CD14-positive monocyte (primary cell): ENCODE results near the gene CTBP2. TPM values are rescaled to one million over a fixed set of nuclear protein-coding genes. Genes with fewer than 3 reads are reported as not detected.

Source experiments
- DNase-seq, 3 donors: peaks; one replicate each; pipeline ENCODE4 v3.0.0-alpha.2; 2011 to 2022
- H2AFZ ChIP-seq: 2 replicates; pipeline ENCODE4 v1.6.0; 2012; ENCODE audit warnings: mild to moderate bottlenecking, low read depth, low read length, inconsistent platforms; ENCODE audit not compliant: insufficient read depth, poor library complexity, severe bottlenecking
- H3K27ac ChIP-seq, 2 donors: 1 replicate in 1 of 2; 2 replicates in 1 of 2; pipeline ENCODE4 v1.5.1; 2012 to 2013; ENCODE audit warnings: low read length in 2 of 2, control low read depth in 1 of 2, inconsistent platforms in 1 of 2, low read depth in 1 of 2, mild to moderate bottlenecking in 1 of 2
- H3K27me3 ChIP-seq, 2 donors: one replicate each; pipeline versions ENCODE4 v1.6.0 to v1.6.1; 2011 to 2013; ENCODE audit warnings: low read length in 2 of 2; ENCODE audit not compliant: control insufficient read depth in 2 of 2, insufficient read depth in 2 of 2
- H3K36me3 ChIP-seq, 2 donors: replicated peaks in 1 of 2; 1 replicate in 1 of 2; 2 replicates in 1 of 2; pipeline versions ENCODE4 v1.5.1 to v1.6.1; 2012 to 2013; ENCODE audit warnings: low read length in 2 of 2, control low read depth in 1 of 2, inconsistent platforms in 1 of 2, mild to moderate bottlenecking in 1 of 2; ENCODE audit not compliant: insufficient read depth in 2 of 2, control insufficient read depth in 1 of 2
- H3K4me1 ChIP-seq, 2 donors: 1 replicate in 1 of 2; 2 replicates in 1 of 2; pipeline versions ENCODE4 v1.5.1 to v1.6.1; 2012 to 2013; ENCODE audit warnings: low read length in 2 of 2, control low read depth in 1 of 2, inconsistent platforms in 1 of 2, mild to moderate bottlenecking in 1 of 2, moderate library complexity in 1 of 2; ENCODE audit not compliant: insufficient read depth in 2 of 2, control insufficient read depth in 1 of 2
- H3K4me2 ChIP-seq: replicated peaks from 2 replicates; pipeline ENCODE3; 2012; ENCODE audit warnings: low read length, moderate library complexity, mild to moderate bottlenecking; ENCODE audit not compliant: poor library complexity, severe bottlenecking; ENCODE audit errors: extremely low read depth
- H3K4me3 ChIP-seq, 3 experiments: fragments of 200-600 bp in 1 of 3; sonication (generic) in 1 of 3; replicated peaks in 1 of 3; 1 replicate in 2 of 3; 2 replicates in 1 of 3; pipeline ENCODE4 v1.5.1; 2011 to 2013; ENCODE audit warnings: low read length in 3 of 3, mild to moderate bottlenecking in 3 of 3, control low read depth in 2 of 3, low read depth in 2 of 3, inconsistent platforms in 1 of 3, moderate library complexity in 1 of 3
- H3K79me2 ChIP-seq: 2 replicates; pipeline ENCODE4 v1.6.0; 2012; ENCODE audit warnings: mild to moderate bottlenecking, control low read depth, inconsistent platforms, low read length, moderate library complexity; ENCODE audit not compliant: insufficient read depth
- H3K9ac ChIP-seq: 2 replicates; pipeline ENCODE4 v1.6.0; 2017; ENCODE audit warnings: low read length, mild to moderate bottlenecking; ENCODE audit not compliant: insufficient read depth, poor library complexity, severe bottlenecking
- H3K9me3 ChIP-seq, 2 donors: replicated peaks in 1 of 2; 1 replicate in 1 of 2; 2 replicates in 1 of 2; pipeline versions ENCODE4 v1.5.1 to v1.6.1; 2012 to 2013; ENCODE audit warnings: low read length in 2 of 2, control low read depth in 1 of 2; ENCODE audit not compliant: control insufficient read depth in 1 of 2, insufficient read depth in 1 of 2
- H4K20me1 ChIP-seq: 2 replicates; pipeline ENCODE4 v1.6.0; 2012; ENCODE audit warnings: mild to moderate bottlenecking, low read length, control low read depth, moderate library complexity; ENCODE audit not compliant: insufficient read depth
- H3K27ac Mint-ChIP-seq, 7 donors: one replicate each; pipeline ENCODE4 v1.8.0; 2020; ENCODE audit warnings: mild to moderate bottlenecking in 7 of 7, mixed read lengths in 7 of 7, moderate library complexity in 6 of 7, inconsistent platforms in 2 of 7
- H3K27me3 Mint-ChIP-seq, 3 donors: one replicate each; pipeline ENCODE4 v1.8.0; 2021 to 2022; ENCODE audit warnings: low read depth in 3 of 3, mild to moderate bottlenecking in 3 of 3, mixed read lengths in 3 of 3, moderate library complexity in 3 of 3, inconsistent platforms in 1 of 3
- H3K36me3 Mint-ChIP-seq, 2 donors: one replicate each; pipeline ENCODE4 v1.8.0; 2020; ENCODE audit warnings: mixed read lengths in 2 of 2, inconsistent platforms in 1 of 2, mild to moderate bottlenecking in 1 of 2
- H3K4me1 Mint-ChIP-seq: one replicate; pipeline ENCODE4 v1.8.0; 2020; ENCODE audit warnings: mild to moderate bottlenecking, mixed read lengths
- H3K4me3 Mint-ChIP-seq, 2 donors: one replicate each; pipeline ENCODE4 v1.8.0; 2020; ENCODE audit warnings: mild to moderate bottlenecking in 2 of 2, mixed read lengths in 2 of 2, moderate library complexity in 1 of 2
- H3K9me3 Mint-ChIP-seq, 7 donors: one replicate each; pipeline ENCODE4 v1.8.0; 2020 to 2022; ENCODE audit warnings: mixed read lengths in 7 of 7, mild to moderate bottlenecking in 6 of 7, moderate library complexity in 6 of 7, inconsistent platforms in 2 of 7
- WGBS: methylation state at CpG from one replicate; pipeline ENCODE4 v1.1.5; 2013; ENCODE audit warnings: missing lambda C conversion rate; ENCODE audit not compliant: insufficient coverage; 5-methylcytosine and 5-hydroxymethylcytosine counted together
- intact Hi-C, 2 donors: fragments of 100-400 bp; cut with micrococcal nuclease; formaldehyde crosslinking; loops; one replicate each; pipeline versions ENCODE4 v1.15.0 to v1.15.1; 2023
- polyA plus RNA-seq, 3 donors: library from polyadenylated mRNA; depleted of rRNA in 1 of 3; unstranded in 2 of 3; stranded (reverse) in 1 of 3; fragments of 300-500 nt in 2 of 3; fragments of >200 nt in 1 of 3; fragmentation: Illumina TruSeq in 2 of 3; gene quantifications; 1 replicate in 2 of 3; 2 replicates in 1 of 3; pipeline ENCODE4 v1.2.3, GENCODE V29; 2012 to 2021
- TF ChIP-seq, protein P1 (sequence below): fragments of 200-600 bp; IDR thresholded peaks from one replicate; pipeline ENCODE4 v1.8.0; 2022; ENCODE audit warnings: antibody characterized with exemption, mild to moderate bottlenecking

Gene CTBP2
- polyA plus RNA-seq, 3 donors: 40.9 to 87.1 (median 41.1) TPM

DNA sequence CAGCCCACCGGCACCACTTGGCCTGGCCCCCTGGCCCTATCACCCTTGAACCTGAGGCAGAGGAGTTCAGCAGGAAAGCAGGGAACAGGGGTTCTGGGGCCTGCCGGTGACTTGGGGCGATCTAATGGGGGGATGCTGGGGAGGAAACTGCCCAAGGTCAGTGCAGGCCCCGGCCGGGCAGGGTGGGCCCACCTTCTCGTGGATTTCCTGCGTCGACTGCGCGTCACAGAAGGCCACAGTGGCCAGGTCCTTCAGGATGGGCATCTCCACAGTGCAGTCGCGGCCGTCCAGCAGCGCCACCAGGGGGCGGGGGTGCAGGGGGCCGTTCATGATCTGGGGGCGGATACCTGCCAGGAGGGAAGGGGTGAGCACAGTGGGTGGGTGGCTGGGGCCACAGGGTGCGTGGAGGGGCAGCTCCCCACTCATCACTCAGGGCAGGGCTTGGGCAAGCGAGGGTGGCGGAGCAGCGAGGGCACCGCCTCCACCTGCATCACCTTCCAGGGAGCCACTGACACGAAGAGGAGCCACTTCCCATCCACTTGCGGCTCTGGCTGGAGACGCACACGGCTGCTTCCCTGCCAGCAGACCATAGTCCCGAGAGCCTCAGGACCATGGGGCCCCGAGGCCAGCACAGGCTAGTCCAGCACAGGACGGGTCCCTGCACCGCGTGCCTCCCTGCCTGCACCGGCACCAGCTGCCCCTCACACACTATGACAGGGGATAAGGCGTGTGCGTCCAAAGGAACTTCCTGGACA lies 157.0 kb downstream of the CTBP2 start:
- Histone ChIP-seq H3K4me2 (no peak overlapping the region), H2AFZ (no peak overlapping the region), H3K4me3 (no peak overlapping the region), H3K9ac (no peak overlapping the region), H4K20me1 (peaks cover 100% of the 10 kb centered on the region), H3K79me2 (peaks cover 44% of the 10 kb centered on the region), H3K27me3 (no peaks in the 10 kb centered on the region), H3K27ac (no peak overlapping the region), H3K36me3 (peaks cover 81 to 99% of the 10 kb centered on the region in 2 donors), H3K9me3 (no peaks in the 10 kb centered on the region), H3K4me1 (no peaks in the 10 kb centered on the region)
- no peak for DNase-seq
- intact Hi-C loops: no loop called here
- no peaks in the 10 kb centered on the region for H3K9me3 Mint-ChIP-seq
- H3K4me1 Mint-ChIP-seq: no peaks in the 10 kb centered on the region
- 93% methylated on average over 21 of the region's 34 CpGs for WGBS
- TF ChIP-seq, protein P1, sequence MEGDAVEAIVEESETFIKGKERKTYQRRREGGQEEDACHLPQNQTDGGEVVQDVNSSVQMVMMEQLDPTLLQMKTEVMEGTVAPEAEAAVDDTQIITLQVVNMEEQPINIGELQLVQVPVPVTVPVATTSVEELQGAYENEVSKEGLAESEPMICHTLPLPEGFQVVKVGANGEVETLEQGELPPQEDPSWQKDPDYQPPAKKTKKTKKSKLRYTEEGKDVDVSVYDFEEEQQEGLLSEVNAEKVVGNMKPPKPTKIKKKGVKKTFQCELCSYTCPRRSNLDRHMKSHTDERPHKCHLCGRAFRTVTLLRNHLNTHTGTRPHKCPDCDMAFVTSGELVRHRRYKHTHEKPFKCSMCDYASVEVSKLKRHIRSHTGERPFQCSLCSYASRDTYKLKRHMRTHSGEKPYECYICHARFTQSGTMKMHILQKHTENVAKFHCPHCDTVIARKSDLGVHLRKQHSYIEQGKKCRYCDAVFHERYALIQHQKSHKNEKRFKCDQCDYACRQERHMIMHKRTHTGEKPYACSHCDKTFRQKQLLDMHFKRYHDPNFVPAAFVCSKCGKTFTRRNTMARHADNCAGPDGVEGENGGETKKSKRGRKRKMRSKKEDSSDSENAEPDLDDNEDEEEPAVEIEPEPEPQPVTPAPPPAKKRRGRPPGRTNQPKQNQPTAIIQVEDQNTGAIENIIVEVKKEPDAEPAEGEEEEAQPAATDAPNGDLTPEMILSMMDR: no peak
- peak overlapping the region in 1 of 7 donors; percentile 68 for H3K27ac Mint-ChIP-seq
- H3K4me3 Mint-ChIP-seq: no peak overlapping the region
- peaks cover 0 to 2% (median 0%) of the 10 kb centered on the region in 3 donors for H3K27me3 Mint-ChIP-seq
- peaks cover 47 to 89% of the 10 kb centered on the region in 2 donors for H3K36me3 Mint-ChIP-seq

DNA sequence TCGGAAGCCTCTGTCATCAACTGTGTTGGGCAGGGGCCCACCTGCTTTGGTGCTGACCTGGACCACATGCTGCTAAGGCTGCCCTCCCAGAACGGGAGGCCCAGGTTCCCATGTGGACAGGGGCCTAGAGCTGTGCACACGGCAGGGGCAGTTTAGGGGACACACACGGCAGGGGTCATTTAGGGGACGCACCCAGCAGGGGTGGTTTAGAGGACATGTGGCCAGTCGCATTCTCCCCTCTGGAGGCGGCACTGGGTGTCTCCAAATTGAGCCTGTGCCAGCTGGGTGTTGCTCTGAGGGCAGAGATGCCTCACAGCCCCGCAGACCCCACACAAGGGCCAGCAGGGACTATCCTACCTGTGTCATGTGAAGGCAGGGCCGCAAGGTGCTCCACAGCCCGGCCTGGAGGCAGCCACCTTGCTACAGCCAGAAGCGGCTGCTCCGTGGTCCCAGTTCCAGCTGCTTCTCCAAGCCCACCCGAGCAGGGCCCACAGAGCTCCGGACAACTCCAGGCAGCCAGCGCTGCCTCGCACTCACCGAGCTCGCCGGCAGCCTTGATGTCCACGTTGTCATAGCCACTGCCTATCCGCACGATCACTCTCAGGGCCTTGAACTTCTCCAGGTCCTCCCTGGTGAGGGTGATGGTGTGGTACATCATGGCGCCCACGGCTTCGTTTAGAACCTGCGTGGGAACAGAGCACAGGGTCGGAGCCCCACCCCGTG lies 157.8 kb downstream of the CTBP2 start:
- Mint-ChIP-seq H3K4me3 (no peak overlapping the region), H3K27me3 (peaks cover 0 to 2% (median 0%) of the 10 kb centered on the region in 3 donors), H3K9me3 (no peaks in the 10 kb centered on the region), H3K27ac (no peak overlapping the region), H3K4me1 (no peaks in the 10 kb centered on the region), H3K36me3 (peaks cover 49 to 91% of the 10 kb centered on the region in 2 donors)
- Histone ChIP-seq H3K4me2 (no peak overlapping the region), H3K27ac (no peak overlapping the region), H3K4me1 (no peaks in the 10 kb centered on the region), H3K9ac (no peak overlapping the region), H3K36me3 (peaks cover 88 to 99% of the 10 kb centered on the region in 2 donors), H3K4me3 (no peak overlapping the region), H2AFZ (no peak overlapping the region), H3K27me3 (no peaks in the 10 kb centered on the region), H3K79me2 (peaks cover 37% of the 10 kb centered on the region), H3K9me3 (no peaks in the 10 kb centered on the region), H4K20me1 (peaks cover 100% of the 10 kb centered on the region)
- TF ChIP-seq, protein P1: no peak
- intact Hi-C loops: no loop called here
- DNase-seq: no peak
- WGBS: 98% methylated on average over 26 of the region's 28 CpGs
